ENCODE measurements around the gene BCL2L12. TPM values are rescaled to one million over a fixed set of nuclear protein-coding genes. Genes with fewer than 3 reads are reported as not detected.

Gene BCL2L12
- total and polyA plus RNA-seq, 2 donors (not counting 3 experiments of a cell fraction or from before 2014, with no cell fraction given), result 49.8 to 58.5 TPM

DNA sequence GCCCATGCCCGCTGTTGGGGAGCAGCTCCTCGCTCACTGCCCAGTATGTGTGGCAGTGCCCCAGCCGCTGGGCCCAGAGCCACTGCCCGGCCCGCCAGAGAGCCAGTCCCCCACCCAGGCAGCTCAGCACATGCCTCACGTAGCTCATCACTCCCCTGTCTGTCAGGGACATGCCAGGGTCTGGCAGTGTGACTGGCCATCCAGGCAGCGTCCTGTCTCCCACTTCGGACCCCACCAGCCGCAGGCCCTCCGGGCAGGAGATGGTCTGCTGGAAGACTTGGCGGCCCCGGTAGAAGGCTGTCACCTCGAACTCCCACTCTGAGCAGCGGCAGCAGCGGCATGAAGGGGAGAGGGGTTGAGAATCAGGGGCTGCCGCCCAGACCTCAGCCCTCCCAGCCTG lies 3.7 kb upstream of the BCL2L12 start:
- ChIA-PET CTCF (interaction anchor here (1.4 kb wide), 1 partner anchor 10 kb away, joined by 3 read pairs; no protein-coding TSS in a partner anchor), POLR2A (no interaction called here)
- Histone ChIP-seq H3K9me1 (replicated peaks; ENCODE audit: control insufficient read depth, extremely low read depth, insufficient read depth, low read length) (no peaks in the 10 kb centered on the region), H3K4me1 (ENCODE audit: control insufficient read depth, extremely low read depth, insufficient read depth, low read length) (peaks cover 8% of the 10 kb centered on the region), H3K4me3 (replicated peaks in 1 of 3; ENCODE audit: insufficient read depth in 1 of 3, low read depth in 1 of 3, low read length in 3 of 3) (no peak overlapping the region), H3K27ac (ENCODE audit: insufficient read depth, low read depth, low read length) (no peak overlapping the region), H3K36me3 (ENCODE audit: control insufficient read depth in 2 of 2, extremely low read depth in 1 of 2, insufficient read depth in 2 of 2, low read length in 2 of 2) (peaks cover 10 to 48% of the 10 kb centered on the region in 2 experiments), H2AFZ (ENCODE audit: low read depth, low read length) (no peak overlapping the region), H3K27me3 (ENCODE audit: control insufficient read depth in 2 of 2, insufficient read depth in 2 of 2, low read length in 2 of 2) (no peaks in the 10 kb centered on the region), H3K79me2 (ENCODE audit: control insufficient read depth, insufficient read depth, low read length) (peaks cover 13% of the 10 kb centered on the region), H3K4me2 (ENCODE audit: insufficient read depth, low read length) (no peak overlapping the region), H3K9me3 (replicated peaks; ENCODE audit: control insufficient read depth, insufficient read depth, low read length) (no peaks in the 10 kb centered on the region), H4K20me1 (replicated peaks; ENCODE audit: control insufficient read depth, extremely low read depth, insufficient read depth, low read length) (no peaks in the 10 kb centered on the region), H3K9ac (replicated peaks; ENCODE audit: extremely low read depth, insufficient read depth, low read length) (no peak overlapping the region)
- TF ChIP-seq MYC (IDR thresholded peaks at IDR 0.05; ENCODE audit: low read depth, low read length) (no peak), POLR2AphosphoS5 (IDR thresholded peaks at IDR 0.05; ENCODE audit: insufficient read depth, low read depth, low read length) (no peak), JUN (IDR thresholded peaks at IDR 0.05; ENCODE audit: borderline replicate concordance, insufficient read depth, insufficient read length, low read depth) (no peak)
- BruUV-seq (replicated peaks), result TSS peak; percentile 16
- dilution Hi-C loops (cut with MboI; ENCODE audit: extremely low pct_ligation_motif_present, low sequenced_read_pairs) (no loop called here), intact Hi-C loops (cut with micrococcal nuclease) (no loop called here)
- DNase-seq (ENCODE audit: low read depth, low spot score), result no peak
- FAIRE-seq, result no peak

DNA sequence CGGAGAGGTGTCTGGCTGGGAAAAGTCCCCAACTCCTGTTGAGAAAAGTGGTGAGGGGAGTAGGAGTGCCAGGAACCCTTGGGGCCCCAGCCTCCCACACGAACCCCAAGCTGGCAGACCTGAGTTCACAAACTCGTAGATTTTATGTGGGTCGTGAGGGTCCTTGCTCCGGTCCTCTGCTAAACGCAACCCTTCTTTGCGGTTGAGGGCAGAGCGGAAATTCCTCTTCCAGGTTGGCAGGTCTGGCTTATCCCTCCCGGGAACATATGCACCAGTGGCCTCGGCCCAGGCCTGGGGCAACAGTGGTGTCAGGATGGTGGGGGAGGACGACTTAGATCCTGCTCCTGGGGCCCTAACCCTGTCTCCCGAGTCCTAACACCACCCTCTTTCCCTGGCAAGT lies 2.5 kb upstream of the BCL2L12 start:
- H3K79me2 ChIP-seq (ENCODE audit: control insufficient read depth, insufficient read depth, low read length), result peaks cover 17% of the 10 kb centered on the region
- peaks cover 7 to 40% of the 10 kb centered on the region in 2 experiments for H3K36me3 ChIP-seq (ENCODE audit: control insufficient read depth in 2 of 2, extremely low read depth in 1 of 2, insufficient read depth in 2 of 2, low read length in 2 of 2)
- no peak for TF ChIP-seq GATA2 (IDR thresholded peaks at IDR 0.05; ENCODE audit: insufficient read depth, insufficient read length, low read depth, low read length)
- no peak for TF ChIP-seq FOS (IDR thresholded peaks at IDR 0.05; ENCODE audit: borderline replicate concordance, insufficient read depth, low read length)
- no peak for TF ChIP-seq EZH2 (IDR thresholded peaks at IDR 0.05; ENCODE audit: borderline replicate concordance, low read depth, low read length, severe bottlenecking)
- TF ChIP-seq MYC (IDR thresholded peaks at IDR 0.05; ENCODE audit: low read depth, low read length), result no peak
- no peak for TF ChIP-seq POLR2AphosphoS5 (IDR thresholded peaks at IDR 0.05; ENCODE audit: insufficient read depth, low read depth, low read length)
- no peak for TF ChIP-seq JUN (IDR thresholded peaks at IDR 0.05; ENCODE audit: borderline replicate concordance, insufficient read depth, insufficient read length, low read depth)
- no TSS peak for BruUV-seq (replicated peaks)
- no peaks in the 10 kb centered on the region for H3K9me3 ChIP-seq (replicated peaks; ENCODE audit: control insufficient read depth, insufficient read depth, low read length)
- no peak overlapping the region for H3K4me2 ChIP-seq (ENCODE audit: insufficient read depth, low read length)
- DNase-seq (ENCODE audit: low read depth, low spot score), result no peak
- CTCF ChIA-PET, result no interaction called here
- POLR2A ChIA-PET, result no interaction called here
- dilution Hi-C loops (cut with MboI; ENCODE audit: extremely low pct_ligation_motif_present, low sequenced_read_pairs), result no loop called here
- H3K4me3 ChIP-seq (replicated peaks in 1 of 3; ENCODE audit: insufficient read depth in 1 of 3, low read depth in 1 of 3, low read length in 3 of 3), result no peak overlapping the region
- H3K27me3 ChIP-seq (ENCODE audit: control insufficient read depth in 2 of 2, insufficient read depth in 2 of 2, low read length in 2 of 2), result no peaks in the 10 kb centered on the region
- H3K4me1 ChIP-seq (ENCODE audit: control insufficient read depth, extremely low read depth, insufficient read depth, low read length), result peaks cover 8% of the 10 kb centered on the region
- H3K9ac ChIP-seq (replicated peaks; ENCODE audit: extremely low read depth, insufficient read depth, low read length), result no peak overlapping the region
- FAIRE-seq, result no peak
- H3K9me1 ChIP-seq (replicated peaks; ENCODE audit: control insufficient read depth, extremely low read depth, insufficient read depth, low read length), result no peaks in the 10 kb centered on the region
- H3K27ac ChIP-seq (ENCODE audit: insufficient read depth, low read depth, low read length), result no peak overlapping the region
- no peak overlapping the region for H2AFZ ChIP-seq (ENCODE audit: low read depth, low read length)
- no peaks in the 10 kb centered on the region for H4K20me1 ChIP-seq (replicated peaks; ENCODE audit: control insufficient read depth, extremely low read depth, insufficient read depth, low read length)
- intact Hi-C loops (cut with micrococcal nuclease), result no loop called here

Data from endothelial cell of umbilical vein (primary cell).